H54 (cell line): ENCODE measurements around the gene S100A6.

Experiments
- DNase-seq: peaks from one replicate; pipeline ENCODE4 v3.0.0; 2011; ENCODE audit warnings: low spot score, mixed read lengths; ENCODE audit not compliant: insufficient read length
- FAIRE-seq: peaks from 3 replicates; lab custom pipeline; 2011; peaks lifted over from hg19 to GRCh38; lab: Jason Lieb, UNC
- POLR2A ChIP-seq: IDR thresholded peaks from 2 replicates; pipeline ENCODE4 v1.6.1; 2011; ENCODE audit warnings: low read depth, mild to moderate bottlenecking, low read length

Gene S100A6

DNA sequence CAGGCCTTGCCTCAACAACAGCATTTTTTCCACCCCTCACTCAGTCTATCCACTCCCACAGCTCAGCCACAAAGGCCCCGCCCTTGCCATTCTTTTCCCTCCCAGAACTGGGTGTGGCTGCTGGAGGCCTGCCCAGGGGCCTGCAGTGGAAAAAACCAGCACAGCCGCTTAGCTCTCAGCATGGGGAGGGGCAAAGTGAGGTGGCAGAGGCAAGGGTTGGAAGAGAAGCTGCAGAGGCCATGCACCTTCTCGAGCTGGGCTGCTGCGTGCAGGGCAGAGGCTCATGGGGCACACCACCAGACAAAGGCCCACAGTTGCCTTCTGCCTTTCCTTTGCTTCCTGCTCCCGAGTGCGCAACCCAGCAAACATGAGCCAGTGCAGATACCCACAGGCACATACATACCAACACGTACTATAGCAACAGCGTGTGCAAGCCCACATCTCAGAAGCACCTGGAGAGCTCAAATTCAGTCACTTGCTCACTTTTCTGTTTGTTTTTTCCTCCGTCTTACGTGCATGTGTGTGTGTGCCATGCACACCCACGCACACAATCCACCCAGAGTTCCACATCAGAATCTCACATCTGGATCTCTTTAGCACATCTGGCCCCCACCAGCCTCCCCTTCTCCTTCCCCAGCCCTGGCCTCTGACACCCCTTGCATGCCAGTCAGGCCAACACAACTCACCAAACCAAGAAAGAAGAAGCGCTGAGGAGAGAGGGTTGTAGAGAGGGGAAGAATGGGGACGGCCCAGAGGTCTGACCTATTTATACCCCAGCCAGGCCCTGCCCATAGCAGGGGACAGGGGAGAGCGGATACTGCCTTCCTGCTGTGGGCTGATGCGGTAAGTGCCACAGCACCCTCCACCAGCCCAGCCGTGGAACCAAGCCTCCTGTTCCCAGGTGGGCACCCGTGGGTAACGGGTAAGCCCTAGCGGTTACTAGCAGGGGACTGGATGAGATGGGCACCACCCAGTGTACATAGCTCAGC lies 9.6 kb upstream of the S100A6 start, which contains the start of gene S100A4:
Gene S100A4 (minus strand): TSS at position 740 of the 989 bp plus-strand sequence. CDS start 1,012 bp downstream, outside the sequence.
- no peak for FAIRE-seq
- peak; percentile 14; the same call in 1 of the 2 replicates for TF ChIP-seq POLR2A
- no peak for DNase-seq

GRCh38 chr1:153544453-153545066 lies 8.8 kb upstream of the S100A6 start:
- no peak for FAIRE-seq
- peak; percentile 2; the same call in 1 of the 2 replicates for TF ChIP-seq POLR2A
- no peak for DNase-seq

DNA sequence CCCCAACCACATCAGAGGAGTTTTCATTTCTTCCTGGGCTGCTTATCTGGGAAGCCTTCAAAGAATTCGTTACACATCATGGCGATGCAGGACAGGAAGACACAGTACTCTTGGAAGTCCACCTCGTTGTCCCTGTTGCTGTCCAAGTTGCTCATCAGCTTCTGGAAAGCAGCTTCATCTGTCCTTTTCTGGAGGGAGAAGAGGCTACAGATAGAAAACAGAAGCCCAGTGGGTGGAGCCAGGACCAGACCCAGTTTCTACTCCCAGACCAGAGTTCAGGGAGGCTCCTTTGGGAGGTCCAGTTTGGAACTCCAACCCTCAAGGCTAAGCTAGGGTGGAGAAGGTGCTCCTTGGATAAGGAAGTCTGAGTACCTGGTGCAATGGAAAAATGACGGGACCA lies 7.9 kb upstream of the S100A6 start:
- no peak for TF ChIP-seq POLR2A
- no peak for DNase-seq
- FAIRE-seq, result no peak

- FAIRE-seq, result no peak
- DNase-seq, result no peak
- TF ChIP-seq POLR2A, result no peak
Observed at GRCh38 chr1:153542956-153543711, 7.3 kb upstream of the S100A6 start.

GRCh38 chr1:153541641-153542590 lies 6.1 kb upstream of the S100A6 start:
- no peak for FAIRE-seq
- DNase-seq, result no peak
- TF ChIP-seq POLR2A, result 0 out of 2 replicates have a peak, but pooled peaks have one; percentile 9

- FAIRE-seq (no peak), DNase-seq (no peak)
- no peak for TF ChIP-seq POLR2A
Observed at GRCh38 chr1:153540394-153541361, 4.9 kb upstream of the S100A6 start, which contains the start of gene S100A5. S100A5 (minus strand) TSS chr1:153540934; CDS start chr1:153540191, 743 bp downstream.

GRCh38 chr1:153539395-153540093 lies 3.8 kb upstream of the S100A6 start:
- no peak for DNase-seq
- no peak for FAIRE-seq
- no peak for TF ChIP-seq POLR2A

DNA sequence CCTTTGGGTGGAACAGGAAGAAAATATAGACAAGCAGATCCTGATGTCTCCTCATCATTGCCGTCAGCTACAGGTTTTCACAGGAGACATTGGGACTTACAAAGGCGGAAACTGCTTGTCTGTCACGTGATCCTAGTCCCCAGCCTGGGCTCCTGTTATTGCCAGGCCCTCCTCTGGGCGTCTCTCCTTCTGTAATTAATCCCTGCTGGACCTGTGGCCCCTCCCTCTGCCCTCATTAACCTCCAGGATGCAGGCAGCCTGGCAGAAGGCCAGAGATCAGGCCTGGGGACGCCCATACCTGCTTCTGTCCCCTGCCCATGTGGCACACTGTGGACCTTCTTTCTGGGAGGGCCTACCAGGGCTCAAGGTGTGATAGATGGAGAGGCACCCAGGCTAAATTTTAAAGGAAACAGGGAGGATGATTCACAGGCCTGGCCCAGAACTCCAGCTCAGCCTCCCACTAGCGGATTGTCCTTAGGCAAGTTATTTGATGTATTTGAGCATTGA lies 2.6 kb upstream of the S100A6 start:
- DNase-seq (no peak), FAIRE-seq (no peak)
- no peak for TF ChIP-seq POLR2A

GRCh38 chr1:153537376-153537730 lies 1.6 kb upstream of the S100A6 start:
- no peak for TF ChIP-seq POLR2A
- DNase-seq (no peak), FAIRE-seq (no peak)

- no peak for DNase-seq
- TF ChIP-seq POLR2A, result no peak
- FAIRE-seq, result no peak
Observed at GRCh38 chr1:153536671-153537375, 1.0 kb upstream of the S100A6 start.
